ENCODE measurements around the gene CCDC51.

CCDC51 gene

GRCh38 chr3:48415251-48415953, 24.5 kb downstream of the CCDC51 start:
- TF ChIP-seq CTCF (IDR thresholded peaks at IDR 0.05; ENCODE audit: control insufficient read depth, extremely low read depth, insufficient read depth), result no peak
- H3K4me3 ChIP-seq (ENCODE audit: low read depth, low read length), result no peak overlapping the region
- DNase-seq (ENCODE audit: low read depth), result no peak

- TF ChIP-seq CTCF (IDR thresholded peaks at IDR 0.05; ENCODE audit: control insufficient read depth, extremely low read depth, insufficient read depth), result no peak
- H3K4me3 ChIP-seq (ENCODE audit: low read depth, low read length), result no peak overlapping the region
- no peak for DNase-seq (ENCODE audit: low read depth)
These were observed 25.3 kb downstream of the CCDC51 start for GRCh38 chr3:48414376-48415250.

GRCh38 chr3:48413611-48414010, 26.3 kb downstream of the CCDC51 start:
- TF ChIP-seq CTCF (IDR thresholded peaks at IDR 0.05; ENCODE audit: control insufficient read depth, extremely low read depth, insufficient read depth), result no peak
- H3K4me3 ChIP-seq (ENCODE audit: low read depth, low read length), result no peak overlapping the region
- DNase-seq (ENCODE audit: low read depth), result no peak

DNA sequence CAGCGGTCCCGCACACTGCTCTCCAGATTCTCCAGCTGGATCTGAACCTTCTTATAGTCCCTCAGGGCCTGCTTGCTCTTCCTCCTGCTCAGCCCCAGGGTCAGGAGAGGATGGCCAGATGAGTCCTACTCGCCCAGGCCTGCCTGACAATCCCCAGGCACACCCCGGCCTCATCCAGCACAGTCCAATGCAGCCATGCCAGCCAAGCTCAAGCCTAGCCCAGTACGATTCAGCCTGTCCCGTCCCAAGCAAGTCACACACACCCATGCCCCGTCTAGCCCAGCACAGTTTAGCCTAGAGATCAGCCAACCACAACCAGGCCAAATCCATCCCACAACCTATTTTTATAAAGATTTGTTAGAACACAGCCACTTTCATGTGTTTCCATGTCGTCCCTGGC, 26.8 kb downstream of the CCDC51 start:
- no peak overlapping the region for H3K4me3 ChIP-seq (ENCODE audit: low read depth, low read length)
- no peak for DNase-seq (ENCODE audit: low read depth)
- TF ChIP-seq CTCF (IDR thresholded peaks at IDR 0.05; ENCODE audit: control insufficient read depth, extremely low read depth, insufficient read depth), result no peak

- DNase-seq (ENCODE audit: low read depth), result no peak
- TF ChIP-seq CTCF (IDR thresholded peaks at IDR 0.05; ENCODE audit: control insufficient read depth, extremely low read depth, insufficient read depth), result no peak
- H3K4me3 ChIP-seq (ENCODE audit: low read depth, low read length), result no peak overlapping the region
These were observed 27.4 kb downstream of the CCDC51 start for GRCh38 chr3:48412375-48413001.

DNA sequence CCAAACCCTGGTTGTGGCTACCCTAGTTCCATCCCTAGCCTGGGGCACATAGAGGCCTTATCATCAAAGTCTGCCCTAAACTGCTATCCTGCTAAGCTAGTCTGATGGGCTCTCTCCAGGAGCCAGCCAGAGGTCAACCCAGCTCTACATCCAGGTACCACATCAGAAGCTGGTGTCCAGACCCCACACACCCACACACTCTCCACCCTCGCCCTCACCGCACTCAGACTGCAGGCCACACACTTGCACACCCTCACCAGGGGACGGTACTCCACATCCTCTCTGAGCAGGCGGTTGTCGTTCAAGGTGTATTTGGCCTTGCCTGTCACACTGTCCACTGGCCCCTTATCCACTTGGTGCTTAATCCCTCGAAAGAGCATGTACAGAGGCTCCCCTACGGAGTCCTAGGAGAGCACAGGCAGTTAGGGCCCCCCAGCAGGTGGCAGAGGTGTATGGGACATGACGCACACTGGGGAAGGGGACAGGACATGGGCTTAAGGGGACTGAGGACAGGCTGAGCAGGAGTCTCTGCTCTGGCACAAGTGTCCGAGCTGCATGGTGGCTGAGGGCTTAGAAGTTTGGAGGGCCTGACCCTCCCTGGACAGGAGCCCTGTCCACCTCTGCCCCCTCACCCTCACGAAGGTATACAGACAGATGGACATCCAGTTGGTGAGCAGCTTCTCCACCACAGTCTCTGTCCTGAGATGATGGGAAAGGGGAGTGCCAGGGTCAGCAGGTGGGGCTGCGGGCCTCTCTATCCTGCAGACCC, 28.1 kb downstream of the CCDC51 start:
- no peak overlapping the region for H3K4me3 ChIP-seq (ENCODE audit: low read depth, low read length)
- no peak for TF ChIP-seq CTCF (IDR thresholded peaks at IDR 0.05; ENCODE audit: control insufficient read depth, extremely low read depth, insufficient read depth)
- DNase-seq (ENCODE audit: low read depth), result no peak

Measured in LNCaP clone FGC (cell line).